Peyer's patch (tissue), 4 donors: ENCODE data around the gene RPL15.

Source experiments
- CTCF ChIP-seq, 6 experiments: fragments of 450-650 bp in 4 of 6; fragments of 200-600 bp in 2 of 6; sonication (generic) in 1 of 6; IDR thresholded peaks; one replicate each; pipeline ENCODE4 v1.5.1; 2017 to 2019; ENCODE audit warnings: antibody characterized with exemption in 6 of 6, mild to moderate bottlenecking in 3 of 6, moderate library complexity in 1 of 6
- POLR2A ChIP-seq, 2 donors: fragments of 450-650 bp; IDR thresholded peaks; one replicate each; pipeline ENCODE4 v1.5.1; 2017; ENCODE audit warnings: antibody characterized with exemption in 2 of 2, mild to moderate bottlenecking in 2 of 2, moderate library complexity in 2 of 2

GRCh38 chr3:23923786-23924185, 6.9 kb downstream of the RPL15 start:
- TF ChIP-seq CTCF (IDR thresholded peaks at IDR 0.05) (no peak), POLR2A (IDR thresholded peaks at IDR 0.05) (no peak)
